HCT116 (cell line): ENCODE results near the gene DOCK10. TPM values are rescaled to one million over a fixed set of nuclear protein-coding genes. Genes with fewer than 3 reads are reported as not detected.

ENCODE experiments used
- ATAC-seq: fragments of 200-7000 bp; cut with Tn5 transposase; 2 replicates; pipeline ENCODE4 v1.9.1; 2020; ENCODE audit warnings: mild to moderate bottlenecking, moderate library complexity
- BruUV-seq: library from RNA; stranded (reverse); fragments of 400-500 nt; replicated peaks from 2 replicates; lab custom pipeline; 2021; lab: Mats Ljungman, UMichigan
- CTCF ChIA-PET: fragments of 300-600 bp; sonication (Branson Sonifier 250); formaldehyde crosslinking; loops from one replicate; lab custom pipeline; 2021; ENCODE audit warnings: antibody characterized with exemption; lab: Charles Lee
- POLR2A ChIA-PET: fragments of 300-600, 350-600 bp; sonication (Branson Sonifier 250); formaldehyde crosslinking; loops from one replicate; lab custom pipeline; 2021; ENCODE audit warnings: antibody characterized with exemption; lab: Charles Lee
- RAD21 ChIA-PET, 2 experiments: fragments of 300-600 bp; sonication (Branson Sonifier 250); formaldehyde crosslinking; loops; one replicate each; lab custom pipeline; 2023; ENCODE audit warnings: low total read pairs in 2 of 2; ENCODE audit not compliant: uncharacterized antibody in 2 of 2, unreplicated experiment in 2 of 2, low non-redundant PET in 1 of 2; lab: Charles Lee
- DNase-seq: peaks from one replicate; pipeline ENCODE4 v3.0.0-alpha.2; 2010; ENCODE audit warnings: low read depth, low spot score
- H2AFZ ChIP-seq: fragments of 200-600 bp; shearing (Covaris generic), sonication (generic); 2 replicates; pipeline ENCODE4 v1.6.1; 2017; ENCODE audit warnings: low read depth, mixed run types, mixed read lengths, antibody characterized with exemption, low read length; ENCODE audit not compliant: poor library complexity, severe bottlenecking
- H3K27ac ChIP-seq: 2 replicates; pipeline ENCODE4 v1.5.1; 2012; ENCODE audit warnings: low read depth, low read length
- H3K27me3 ChIP-seq: fragments of 200-600 bp; sonication (generic); 2 replicates; pipeline ENCODE4 v1.6.1; 2016; ENCODE audit warnings: mixed run types, low read length, mixed read lengths; ENCODE audit not compliant: insufficient read depth
- H3K36me3 ChIP-seq, 2 experiments: fragments of 200-500 bp in 1 of 2; fragments of 200-600 bp in 1 of 2; sonication (Bioruptor generic) in 1 of 2; sonication (generic) in 1 of 2; 2 replicates each; pipeline versions ENCODE4 v1.5.1 to v1.6.1; 2014 to 2016; ENCODE audit warnings: low read length in 2 of 2, inconsistent platforms in 1 of 2, mixed read lengths in 1 of 2, mixed run types in 1 of 2; ENCODE audit not compliant: insufficient read depth in 2 of 2, control insufficient read depth in 1 of 2
- H3K4me1 ChIP-seq, 2 experiments: fragments of 200-600 bp in 1 of 2; sonication (generic) in 1 of 2; 2 replicates each; pipeline versions ENCODE4 v1.5.1 to v1.6.1; 2012 to 2017; ENCODE audit warnings: low read length in 2 of 2, inconsistent platforms in 1 of 2, mild to moderate bottlenecking in 1 of 2, mixed read lengths in 1 of 2, mixed run types in 1 of 2, moderate library complexity in 1 of 2; ENCODE audit not compliant: insufficient read depth in 2 of 2, control insufficient read depth in 1 of 2
- H3K4me2 ChIP-seq: fragments of 200-600 bp; sonication (generic); 2 replicates; pipeline ENCODE4 v1.6.1; 2017; ENCODE audit warnings: mixed run types, low read length, mixed read lengths
- H3K4me3 ChIP-seq, 2 experiments: fragments of 200-600 bp in 1 of 2; sonication (generic) in 1 of 2; replicated peaks in 1 of 2; 2 replicates each; pipeline ENCODE4 v1.5.1; 2011 to 2016; ENCODE audit warnings: low read length in 2 of 2, control low read depth in 1 of 2, low read depth in 1 of 2, mild to moderate bottlenecking in 1 of 2, mixed read lengths in 1 of 2, mixed run types in 1 of 2
- H3K79me2 ChIP-seq: fragments of 200-600 bp; sonication (generic); 2 replicates; pipeline ENCODE4 v1.6.1; 2017; ENCODE audit warnings: mild to moderate bottlenecking, mixed run types, low read length, moderate library complexity, mixed read lengths; ENCODE audit not compliant: insufficient read depth
- H3K9ac ChIP-seq: fragments of 200-600 bp; sonication (generic); 2 replicates; pipeline ENCODE4 v1.6.1; 2016; ENCODE audit warnings: low read length, mixed read lengths
- H3K9me2 ChIP-seq: fragments of 200-600 bp; sonication (generic), shearing (Covaris generic); 2 replicates; pipeline ENCODE4 v1.6.1; 2017; ENCODE audit warnings: mixed run types, mild to moderate bottlenecking, moderate library complexity; ENCODE audit not compliant: insufficient read depth
- H3K9me3 ChIP-seq, 2 experiments: fragments of 200-500 bp in 1 of 2; fragments of 200-600 bp in 1 of 2; sonication (Bioruptor generic) in 1 of 2; sonication (generic) in 1 of 2; 2 replicates each; pipeline ENCODE4 v1.6.1; 2014 to 2017; ENCODE audit warnings: low read length in 2 of 2, mixed read lengths in 2 of 2, inconsistent platforms in 1 of 2, low read depth in 1 of 2, mild to moderate bottlenecking in 1 of 2, mixed run types in 1 of 2, moderate library complexity in 1 of 2; ENCODE audit not compliant: control insufficient read depth in 1 of 2, insufficient read depth in 1 of 2
- H4K20me1 ChIP-seq: fragments of 200-600 bp; sonication (generic), shearing (Covaris generic); 2 replicates; pipeline ENCODE4 v1.6.1; 2017; ENCODE audit warnings: mixed run types, mild to moderate bottlenecking, moderate library complexity; ENCODE audit not compliant: insufficient read depth
- CEBPB ChIP-seq: IDR thresholded peaks from 2 replicates; pipeline ENCODE4 v1.6.1; 2012; ENCODE audit warnings: low read depth
- ELF1 ChIP-seq: IDR thresholded peaks from 2 replicates; pipeline ENCODE4 v1.6.1; 2012; ENCODE audit warnings: low read depth, borderline replicate concordance
- EZH2 ChIP-seq: fragments of 200-600 bp; sonication (generic); IDR thresholded peaks from 2 replicates; pipeline ENCODE4 v1.6.1; 2017; ENCODE audit warnings: antibody characterized with exemption, mixed run types
- EZH2phosphoT487 ChIP-seq: fragments of 200-600 bp; IDR thresholded peaks from 2 replicates; pipeline ENCODE4 v1.6.1; 2018; ENCODE audit warnings: antibody characterized with exemption, borderline replicate concordance
- FOSL1 ChIP-seq: IDR thresholded peaks from 2 replicates; pipeline ENCODE4 v1.6.1; 2012; ENCODE audit warnings: low read depth
- JUND ChIP-seq: IDR thresholded peaks from 2 replicates; pipeline ENCODE4 v1.6.1; 2012
- POLR2A ChIP-seq: IDR thresholded peaks from 2 replicates; pipeline ENCODE4 v1.7.0; 2011; ENCODE audit warnings: borderline replicate concordance; ENCODE audit not compliant: insufficient read depth, insufficient read length; ENCODE audit errors: extremely low read depth
- SIN3A ChIP-seq: IDR thresholded peaks from 2 replicates; pipeline ENCODE4 v1.6.1; 2012; ENCODE audit warnings: low read depth
- SP1 ChIP-seq: IDR thresholded peaks from 2 replicates; pipeline ENCODE4 v1.6.1; 2012; ENCODE audit warnings: low read depth
- SRF ChIP-seq: IDR thresholded peaks from 2 replicates; pipeline ENCODE4 v1.6.1; 2012; ENCODE audit warnings: low read depth
- TCF7L2 ChIP-seq: IDR thresholded peaks from 2 replicates; pipeline ENCODE4 v1.7.0; 2011; ENCODE audit warnings: borderline replicate concordance, inconsistent platforms; ENCODE audit not compliant: insufficient read depth, insufficient read length; ENCODE audit errors: extremely low read depth
- YY1 ChIP-seq: IDR thresholded peaks from 2 replicates; pipeline ENCODE4 v1.6.1; 2011; ENCODE audit warnings: low read length, low read depth, moderate library complexity, mild to moderate bottlenecking; ENCODE audit not compliant: insufficient replicate concordance; ENCODE audit errors: extremely low read depth
- ZFX ChIP-seq: fragments of 450-650 bp; IDR thresholded peaks from 2 replicates; pipeline ENCODE4 v1.6.1; 2017
- intact Hi-C: fragments of 100-400 bp; cut with micrococcal nuclease; formaldehyde crosslinking; loops from 2 replicates; pipeline ENCODE4 v1.10.0; 2022
- total RNA-seq: library from RNA; stranded (reverse); gene quantifications from one replicate; pipeline ENCODE4 v1.2.1, GENCODE V29; 2021; ENCODE audit not compliant: unreplicated experiment
- TF ChIP-seq, protein P1 (sequence below): IDR thresholded peaks from 2 replicates; pipeline ENCODE4 v1.6.1; 2012
- TF ChIP-seq, protein P2 (sequence below): IDR thresholded peaks from 2 replicates; pipeline ENCODE4 v1.6.1; 2012
- TF ChIP-seq, protein P3 (sequence below), 3 experiments: fragments of 200-600 bp in 1 of 3; sonication (generic) in 1 of 3; IDR thresholded peaks in 2 of 3; conservative IDR thresholded peaks in 1 of 3; 2 replicates each; pipeline ENCODE4 v1.5.1; 2012 to 2017; ENCODE audit warnings: low read depth in 2 of 3, low read length in 2 of 3, antibody characterized with exemption in 1 of 3, borderline replicate concordance in 1 of 3, control low read depth in 1 of 3, mild to moderate bottlenecking in 1 of 3, mixed read lengths in 1 of 3, mixed run types in 1 of 3, moderate library complexity in 1 of 3; ENCODE audit not compliant: insufficient read depth in 1 of 3

Gene DOCK10
- total RNA-seq, 1 experiment from 2014 or later: 0.54 TPM

DNA sequence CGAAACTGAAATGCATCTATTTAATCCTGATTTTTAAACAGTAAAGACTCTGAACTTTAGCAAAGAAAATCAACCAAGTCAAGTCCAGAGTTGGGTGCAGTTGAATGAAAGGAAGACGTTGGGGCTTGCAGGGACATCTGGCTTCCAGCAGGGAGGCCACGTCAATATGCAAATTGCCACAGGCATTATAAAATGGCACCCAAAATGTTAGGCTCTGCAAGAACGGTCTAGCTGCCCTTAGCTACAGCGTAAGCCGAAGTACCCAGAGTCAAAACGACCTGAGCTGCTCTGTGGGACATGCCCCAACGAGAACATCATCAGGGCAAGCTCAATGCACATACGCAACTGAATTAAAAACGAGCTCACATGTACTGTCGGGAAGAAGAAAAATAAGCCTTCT lies 30.7 kb downstream of the DOCK10 start:
- POLR2A ChIA-PET: no interaction called here
- no peaks in the 10 kb centered on the region for H3K27me3 ChIP-seq
- no TSS peak for BruUV-seq
- no peaks in the 10 kb centered on the region for H3K9me3 ChIP-seq
- RAD21 ChIA-PET: no interaction called here
- no peak for TF ChIP-seq JUND
- TF ChIP-seq TCF7L2: no peak
- no peak for TF ChIP-seq CEBPB
- no peak for TF ChIP-seq SRF
- H4K20me1 ChIP-seq: no peaks in the 10 kb centered on the region
- ATAC-seq (no peak), DNase-seq (no peak)
- H3K4me1 ChIP-seq: peaks cover 0 to 13% of the 10 kb centered on the region in 2 experiments; a peak in 2 of 4 replicates
- no peak overlapping the region for H3K4me2 ChIP-seq
- no peak overlapping the region for H2AFZ ChIP-seq
- H3K4me3 ChIP-seq: no peak overlapping the region
- no peaks in the 10 kb centered on the region for H3K79me2 ChIP-seq
- intact Hi-C loops: no loop called here
- no peak overlapping the region for H3K27ac ChIP-seq
- no peaks in the 10 kb centered on the region for H3K36me3 ChIP-seq
- CTCF ChIA-PET: no interaction called here
- H3K9ac ChIP-seq: no peak overlapping the region
- no peaks in the 10 kb centered on the region for H3K9me2 ChIP-seq

DNA sequence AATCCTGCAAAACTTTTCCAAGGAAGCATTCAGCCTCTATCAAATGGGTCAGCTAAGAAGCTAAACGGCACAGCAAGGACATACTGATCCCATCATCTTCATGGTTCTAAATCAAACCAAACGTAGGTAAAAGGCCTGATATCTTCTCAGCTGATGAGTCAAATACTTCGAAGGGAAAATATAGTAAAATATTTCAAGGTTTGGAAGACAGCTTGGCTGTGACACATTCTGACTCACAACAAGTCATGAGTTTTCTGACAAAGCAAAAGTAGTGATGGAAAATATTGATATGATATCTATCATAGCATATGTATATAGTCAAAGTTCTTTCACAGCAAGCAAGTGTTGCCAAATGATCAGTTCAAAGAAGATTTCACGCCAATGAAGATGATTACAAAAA lies 31.5 kb downstream of the DOCK10 start:
- H3K9me2 ChIP-seq: no peaks in the 10 kb centered on the region
- H3K4me1 ChIP-seq: peaks cover 0 to 13% of the 10 kb centered on the region in 2 experiments; a peak in 2 of 4 replicates
- H3K4me2 ChIP-seq: peak overlapping the region; percentile 22; the same call in 1 of the 2 replicates
- CTCF ChIA-PET: interaction anchor here (0.7 kb wide), 1 partner anchor 8 kb away, joined by 3 read pairs; no protein-coding TSS in a partner anchor
- H3K4me3 ChIP-seq: no peak overlapping the region
- RAD21 ChIA-PET: no interaction called here
- peak; percentile 22 for DNase-seq
- peak overlapping the region; percentile 17 for H2AFZ ChIP-seq
- POLR2A ChIA-PET: no interaction called here
- H3K27ac ChIP-seq: no peak overlapping the region
- no peaks in the 10 kb centered on the region for H3K79me2 ChIP-seq
- H3K27me3 ChIP-seq: no peaks in the 10 kb centered on the region
- no peaks in the 10 kb centered on the region for H4K20me1 ChIP-seq
- intact Hi-C loops: no loop called here
- H3K9me3 ChIP-seq: no peaks in the 10 kb centered on the region
- BruUV-seq: no TSS peak
- no peak for TF ChIP-seq TCF7L2
- no peak for TF ChIP-seq YY1
- TF ChIP-seq FOSL1: peak; percentile 78; the same call in 1 of the 2 replicates
- no peak for TF ChIP-seq ZFX
- TF ChIP-seq POLR2A: no peak
- TF ChIP-seq, protein P1, sequence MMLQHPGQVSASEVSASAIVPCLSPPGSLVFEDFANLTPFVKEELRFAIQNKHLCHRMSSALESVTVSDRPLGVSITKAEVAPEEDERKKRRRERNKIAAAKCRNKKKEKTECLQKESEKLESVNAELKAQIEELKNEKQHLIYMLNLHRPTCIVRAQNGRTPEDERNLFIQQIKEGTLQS: no peak
- TF ChIP-seq JUND: peak; percentile 61
- TF ChIP-seq EZH2: no peak
- no peak for TF ChIP-seq SIN3A
- TF ChIP-seq, protein P2, sequence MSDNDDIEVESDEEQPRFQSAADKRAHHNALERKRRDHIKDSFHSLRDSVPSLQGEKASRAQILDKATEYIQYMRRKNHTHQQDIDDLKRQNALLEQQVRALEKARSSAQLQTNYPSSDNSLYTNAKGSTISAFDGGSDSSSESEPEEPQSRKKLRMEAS: no peak
- TF ChIP-seq EZH2phosphoT487: no peak
- TF ChIP-seq, protein P3, sequence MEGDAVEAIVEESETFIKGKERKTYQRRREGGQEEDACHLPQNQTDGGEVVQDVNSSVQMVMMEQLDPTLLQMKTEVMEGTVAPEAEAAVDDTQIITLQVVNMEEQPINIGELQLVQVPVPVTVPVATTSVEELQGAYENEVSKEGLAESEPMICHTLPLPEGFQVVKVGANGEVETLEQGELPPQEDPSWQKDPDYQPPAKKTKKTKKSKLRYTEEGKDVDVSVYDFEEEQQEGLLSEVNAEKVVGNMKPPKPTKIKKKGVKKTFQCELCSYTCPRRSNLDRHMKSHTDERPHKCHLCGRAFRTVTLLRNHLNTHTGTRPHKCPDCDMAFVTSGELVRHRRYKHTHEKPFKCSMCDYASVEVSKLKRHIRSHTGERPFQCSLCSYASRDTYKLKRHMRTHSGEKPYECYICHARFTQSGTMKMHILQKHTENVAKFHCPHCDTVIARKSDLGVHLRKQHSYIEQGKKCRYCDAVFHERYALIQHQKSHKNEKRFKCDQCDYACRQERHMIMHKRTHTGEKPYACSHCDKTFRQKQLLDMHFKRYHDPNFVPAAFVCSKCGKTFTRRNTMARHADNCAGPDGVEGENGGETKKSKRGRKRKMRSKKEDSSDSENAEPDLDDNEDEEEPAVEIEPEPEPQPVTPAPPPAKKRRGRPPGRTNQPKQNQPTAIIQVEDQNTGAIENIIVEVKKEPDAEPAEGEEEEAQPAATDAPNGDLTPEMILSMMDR (IDR thresholded peaks at IDR 0.05 in 2 of 3, conservative IDR thresholded peaks at IDR 0.05 in 1 of 3; ENCODE audit: borderline replicate concordance in 1 of 3, insufficient read depth in 1 of 3, low read depth in 2 of 3, low read length in 2 of 3): no peak
- no peak for TF ChIP-seq ELF1
- peak; percentile 41 for TF ChIP-seq SP1
- no peaks in the 10 kb centered on the region for H3K36me3 ChIP-seq
- no peak for ATAC-seq
- no peak overlapping the region for H3K9ac ChIP-seq
